PC-3 (cell line): ENCODE measurements around the gene ADCY2. TPM values are rescaled to one million over a fixed set of nuclear protein-coding genes. Genes with fewer than 3 reads are reported as not detected.

ENCODE experiments used
- ATAC-seq: fragments of 200-7000 bp; cut with Tn5 transposase; 2 replicates; pipeline ENCODE4 v1.9.1; 2020; ENCODE audit warnings: mild to moderate bottlenecking, moderate library complexity
- BruUV-seq: library from RNA; stranded (reverse); fragments of 400-500 nt; replicated peaks from 2 replicates; lab custom pipeline; 2021; lab: Mats Ljungman, UMichigan
- CTCF ChIA-PET: fragments of 300-600 bp; sonication (Branson Sonifier 250); formaldehyde crosslinking; loops from one replicate; lab custom pipeline; 2022; ENCODE audit warnings: antibody characterized with exemption; lab: Charles Lee
- POLR2A ChIA-PET: fragments of 300-600 bp; sonication (Branson Sonifier 250); formaldehyde crosslinking; loops from one replicate; lab custom pipeline; 2022; ENCODE audit warnings: antibody characterized with exemption; ENCODE audit not compliant: unreplicated experiment; lab: Charles Lee
- DNase-seq: peaks from one replicate; pipeline ENCODE4 v3.0.0-alpha.2; 2015
- H2AFZ ChIP-seq: fragments of 300-600 bp; sonication (generic); 2 replicates; pipeline ENCODE4 v1.6.0; 2016; ENCODE audit warnings: antibody characterized with exemption, low read length
- H3F3A ChIP-seq: fragments of 300-600 bp; sonication (generic); one replicate; pipeline ENCODE4 v1.6.0; 2017; ENCODE audit warnings: antibody characterized with exemption, low read length, control low read depth, mild to moderate bottlenecking; ENCODE audit not compliant: unreplicated experiment
- H3K27ac ChIP-seq: fragments of 300-600 bp; sonication (generic); 2 replicates; pipeline ENCODE4 v1.5.1; 2016; ENCODE audit warnings: mild to moderate bottlenecking, low read length
- H3K27me3 ChIP-seq: fragments of 300-600 bp; sonication (generic); 2 replicates; pipeline ENCODE4 v1.6.1; 2016; ENCODE audit warnings: low read length, mixed read lengths
- H3K36me3 ChIP-seq: fragments of 300-600 bp; sonication (generic); 2 replicates; pipeline ENCODE4 v1.6.1; 2016; ENCODE audit warnings: low read depth, mixed run types, low read length, mixed read lengths
- H3K4me1 ChIP-seq: fragments of 300-600 bp; sonication (generic); 2 replicates; pipeline ENCODE4 v1.5.1; 2016; ENCODE audit warnings: low read length; ENCODE audit not compliant: insufficient read depth
- H3K4me2 ChIP-seq: fragments of 300-600 bp; sonication (generic); 2 replicates; pipeline ENCODE4 v1.6.0; 2016; ENCODE audit warnings: low read length
- H3K4me3 ChIP-seq: fragments of 300-600 bp; sonication (generic); 2 replicates; pipeline ENCODE4 v1.5.1; 2016; ENCODE audit warnings: mild to moderate bottlenecking, low read length, mixed read lengths
- H3K79me2 ChIP-seq: fragments of 300-600 bp; sonication (generic); 2 replicates; pipeline ENCODE4 v1.6.1; 2017; ENCODE audit warnings: low read length, mixed read lengths
- H3K9ac ChIP-seq: fragments of 300-600 bp; sonication (generic); 2 replicates; pipeline ENCODE4 v1.6.0; 2016; ENCODE audit warnings: mild to moderate bottlenecking, low read length
- H3K9me2 ChIP-seq: fragments of 300-600 bp; sonication (generic); replicated peaks from 2 replicates; pipeline ENCODE4 v1.6.1; 2016; ENCODE audit warnings: mixed run types, low read length, mixed read lengths
- H3K9me3 ChIP-seq: fragments of 300-600 bp; sonication (generic); 2 replicates; pipeline ENCODE4 v1.6.1; 2016; ENCODE audit warnings: low read length, mixed read lengths
- H4K20me1 ChIP-seq: fragments of 300-600 bp; sonication (generic); 2 replicates; pipeline ENCODE4 v1.6.1; 2016; ENCODE audit warnings: low read length, mixed read lengths
- CTCF ChIP-seq: fragments of 300-600 bp; sonication (generic); conservative IDR thresholded peaks from 2 replicates; pipeline ENCODE4 v1.5.1; 2017; ENCODE audit warnings: antibody characterized with exemption, low read depth, mild to moderate bottlenecking, low read length
- EZH2 ChIP-seq: fragments of 300-600 bp; sonication (generic); IDR thresholded peaks from one replicate; pipeline ENCODE4 v1.6.1; 2017; ENCODE audit warnings: antibody characterized with exemption, mild to moderate bottlenecking, low read length; ENCODE audit not compliant: unreplicated experiment
- EZH2phosphoT487 ChIP-seq: fragments of 300-600 bp; sonication (generic); IDR thresholded peaks from 2 replicates; pipeline ENCODE4 v1.6.1; 2018; ENCODE audit warnings: mild to moderate bottlenecking, antibody characterized with exemption, low read length, borderline replicate concordance
- intact Hi-C: fragments of 100-400 bp; cut with micrococcal nuclease; formaldehyde crosslinking; loops from 2 replicates; pipeline ENCODE4 v1.9.0; 2023
- total RNA-seq: library from RNA; depleted of rRNA; stranded (reverse); fragments of >200 nt; gene quantifications from 2 replicates; pipeline ENCODE4 v1.2.3, GENCODE V29; 2014

The ADCY2 gene
- total RNA-seq, 1 experiment from 2014 or later: not detected

- Histone ChIP-seq H3K9me3 (no peaks in the 10 kb centered on the region), H3K36me3 (no peaks in the 10 kb centered on the region), H3K27me3 (0 out of 2 replicates have a peak, but pooled peaks cover 7% of the 10 kb centered on the region), H3K27ac (no peak overlapping the region), H3K9ac (no peak overlapping the region), H3K79me2 (no peaks in the 10 kb centered on the region), H3K4me3 (no peak overlapping the region), H3K9me2 (no peaks in the 10 kb centered on the region), H3K4me1 (no peaks in the 10 kb centered on the region), H4K20me1 (no peaks in the 10 kb centered on the region), H3F3A (no peaks in the 10 kb centered on the region), H2AFZ (no peak overlapping the region), H3K4me2 (no peak overlapping the region)
- ChIA-PET CTCF (no interaction called here), POLR2A (no interaction called here)
- intact Hi-C loops: no loop called here
- no peak for DNase-seq
- TF ChIP-seq EZH2phosphoT487 (no peak), CTCF (no peak), EZH2 (no peak)
- ATAC-seq: no peak
- no TSS peak for BruUV-seq
Observed at GRCh38 chr5:7493622-7494021, 97.7 kb downstream of the ADCY2 start.

DNA sequence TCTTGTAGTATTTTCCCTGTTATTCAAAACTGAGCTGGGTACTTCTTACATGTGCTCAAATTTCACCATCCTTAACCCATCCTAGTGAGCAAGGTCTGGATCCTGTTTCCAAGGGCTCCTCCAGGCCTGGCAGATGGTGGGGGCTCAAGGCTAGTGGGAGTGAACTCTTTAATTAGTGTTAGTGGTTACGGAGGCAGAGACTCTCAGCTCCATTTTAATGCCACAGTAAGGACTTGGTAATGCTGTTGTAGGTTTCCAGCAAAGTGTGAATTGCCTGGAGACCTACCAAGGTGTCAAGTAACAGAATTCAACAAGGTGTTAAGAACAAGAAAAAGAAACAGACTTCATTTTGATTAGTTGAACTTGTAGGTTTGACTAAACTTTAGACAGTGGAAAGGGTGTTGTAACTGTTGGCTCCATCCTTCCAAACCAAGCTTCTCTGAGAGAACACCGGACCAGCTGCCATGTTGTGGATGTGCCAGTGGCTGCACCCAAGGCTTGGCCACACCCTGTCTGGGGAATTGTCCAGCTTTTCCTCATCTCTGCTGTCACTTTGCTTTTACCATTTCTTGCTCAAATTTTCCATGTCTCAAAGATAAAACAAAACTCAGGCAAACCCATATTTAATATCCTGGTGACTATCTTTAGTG, 98.7 kb downstream of the ADCY2 start:
- H3K9me2 ChIP-seq: no peaks in the 10 kb centered on the region
- ATAC-seq (no peak), DNase-seq (no peak)
- no TSS peak for BruUV-seq
- no peaks in the 10 kb centered on the region for H3F3A ChIP-seq
- no peak overlapping the region for H3K27ac ChIP-seq
- no peaks in the 10 kb centered on the region for H3K36me3 ChIP-seq
- H2AFZ ChIP-seq: no peak overlapping the region
- 0 out of 2 replicates have a peak, but pooled peaks cover 7% of the 10 kb centered on the region for H3K27me3 ChIP-seq
- H4K20me1 ChIP-seq: no peaks in the 10 kb centered on the region
- H3K4me2 ChIP-seq: no peak overlapping the region
- no peaks in the 10 kb centered on the region for H3K79me2 ChIP-seq
- H3K4me3 ChIP-seq: no peak overlapping the region
- no peaks in the 10 kb centered on the region for H3K4me1 ChIP-seq
- ChIA-PET CTCF (no interaction called here), POLR2A (no interaction called here)
- no peaks in the 10 kb centered on the region for H3K9me3 ChIP-seq
- intact Hi-C loops: no loop called here
- no peak for TF ChIP-seq EZH2
- H3K9ac ChIP-seq: no peak overlapping the region

GRCh38 chr5:7495131-7495517, 99.2 kb downstream of the ADCY2 start:
- CTCF ChIA-PET: no interaction called here
- no TSS peak for BruUV-seq

More at GRCh38 chr5:7495131-7495517, 99.2 kb downstream of the ADCY2 start:
- DNase-seq: no peak
- POLR2A ChIA-PET: no interaction called here
- H3K9ac ChIP-seq: no peak overlapping the region
- H3K4me3 ChIP-seq: no peak overlapping the region
- no peak for TF ChIP-seq CTCF
- TF ChIP-seq EZH2: no peak
- TF ChIP-seq EZH2phosphoT487: no peak
- no peaks in the 10 kb centered on the region for H3K9me2 ChIP-seq
- no peaks in the 10 kb centered on the region for H3F3A ChIP-seq
- H3K9me3 ChIP-seq: no peaks in the 10 kb centered on the region
- no peaks in the 10 kb centered on the region for H3K36me3 ChIP-seq
- no peak overlapping the region for H3K4me2 ChIP-seq
- ATAC-seq: no peak
- H3K27me3 ChIP-seq: 0 out of 2 replicates have a peak, but pooled peaks cover 7% of the 10 kb centered on the region
- no peak overlapping the region for H2AFZ ChIP-seq
- no peak overlapping the region for H3K27ac ChIP-seq
- H4K20me1 ChIP-seq: no peaks in the 10 kb centered on the region
- intact Hi-C loops: no loop called here
- H3K79me2 ChIP-seq: no peaks in the 10 kb centered on the region
- H3K4me1 ChIP-seq: no peaks in the 10 kb centered on the region
